ENCODE data around the gene LMNA. TPM values are rescaled to one million over a fixed set of nuclear protein-coding genes. Genes with fewer than 3 reads are reported as not detected.
A peak's percentile ranks its signal among the peaks of the same experiment; 100 is the strongest.

The LMNA gene
- total and polyA plus RNA-seq, 2 of the 4 experiments (the other 2 are of a cell fraction) = 563 to 755 TPM

GRCh38 chr1:156128308-156128653 lies 13.8 kb downstream of the LMNA start:
- Histone ChIP-seq H2BK120ac (ENCODE audit: low read depth, low read length) (peak overlapping the region; percentile 99), H3K18ac (ENCODE audit: low read depth, low read length) (peak overlapping the region; percentile 85), H3K79me1 (ENCODE audit: low read depth in 1 of 2, low read length in 2 of 2) (peaks cover 0 to 52% of the 10 kb centered on the region in 2 experiments; a peak in 2 of 4 replicates), H3K4ac (ENCODE audit: low read depth, low read length) (peak overlapping the region; percentile 100), H3K36me3 (ENCODE audit: control insufficient read depth, insufficient read depth, low read length) (peaks cover 19% of the 10 kb centered on the region), H3K4me3 (ENCODE audit: insufficient read depth, low read depth, low read length) (no peak overlapping the region), H3K14ac (replicated peaks; ENCODE audit: low read depth, low read length) (peak overlapping the region; percentile 100), H2BK20ac (ENCODE audit: low read depth, low read length) (peak overlapping the region; percentile 67; the same call in 1 of the 2 replicates), H2AK5ac (ENCODE audit: low read depth, low read length) (peak overlapping the region; percentile 100), H4K20me1 (ENCODE audit: insufficient read depth, low read length) (peaks cover 48% of the 10 kb centered on the region), H4K5ac (ENCODE audit: low read depth, low read length) (peak overlapping the region; percentile 18), H3K4me1 (ENCODE audit: control insufficient read depth, insufficient read depth, low read length) (peaks cover 49% of the 10 kb centered on the region), H3K27me3 (ENCODE audit: control insufficient read depth, insufficient read depth, low read length) (no peaks in the 10 kb centered on the region), H3K9me3 (ENCODE audit: control insufficient read depth, insufficient read depth, low read length) (no peaks in the 10 kb centered on the region), H3K56ac (ENCODE audit: extremely low read depth, insufficient read depth, low read length) (peak overlapping the region; percentile 97), H3K4me2 (ENCODE audit: low read depth, low read length) (peak overlapping the region; percentile 60), H4K91ac (ENCODE audit: insufficient read depth, low read depth, low read length) (peak overlapping the region; percentile 100), H2AFZ (replicated peaks; ENCODE audit: low read length, poor library complexity) (peak overlapping the region; percentile 6), H4K8ac (ENCODE audit: low read depth in 2 of 2, low read length in 2 of 2) (peak overlapping the region; percentile 83 to 97), H2BK15ac (ENCODE audit: low read depth, low read length) (peak overlapping the region; percentile 89; the same call in 2 of the 3 replicates), H3K23ac (ENCODE audit: low read depth, low read length) (peak overlapping the region; percentile 100), H2BK5ac (ENCODE audit: low read depth, low read length, poor library complexity, severe bottlenecking) (peak overlapping the region; percentile 97), H3K9me1 (ENCODE audit: insufficient read depth, low read length) (peaks cover 4% of the 10 kb centered on the region; the same call in 1 of the 2 replicates), H3K9ac (ENCODE audit: low read depth, low read length) (peak overlapping the region; percentile 81), H3K27ac (ENCODE audit: insufficient read depth, low read length) (peak overlapping the region; percentile 95), H2AK9ac (replicated peaks; ENCODE audit: low read depth, low read length, poor library complexity) (peak overlapping the region; percentile 99)
- ChIA-PET POLR2A (ENCODE audit: unreplicated experiment) (interaction anchor here (0.6 to 2.6 kb wide), 3 partner anchors 14 to 226 kb away, joined by 3 to 8 read pairs (median 8); partner anchors contain the start of gene LMNA), CTCF (interaction anchor here (0.9 to 4.0 kb wide), 4 partner anchors 8 to 97 kb away, joined by 3 to 64 read pairs (median 7); no protein-coding TSS in a partner anchor)
- DNase-seq = no peak
- intact Hi-C loops (cut with micrococcal nuclease) = no loop called here
- dilution Hi-C loops (cut with HindIII; ENCODE audit: low sequenced_read_pairs, unreplicated experiment) = no loop called here
- no TSS peak for BruUV-seq (replicated peaks)
- no peak for ATAC-seq (ENCODE audit: low read depth)
- TF ChIP-seq CHD1 (IDR thresholded peaks at IDR 0.05; ENCODE audit: low read depth, low read length) (peak; percentile 29; the same call in 1 of the 2 replicates), NFE2L2 (IDR thresholded peaks at IDR 0.05; ENCODE audit: low read depth, low read length) (no peak), CEBPB (IDR thresholded peaks at IDR 0.05; ENCODE audit: low read depth, low read length) (no peak), MAFK (IDR thresholded peaks at IDR 0.05; ENCODE audit: low read depth, low read length) (no peak), BHLHE40 (IDR thresholded peaks at IDR 0.05; ENCODE audit: low read depth, low read length) (no peak)
- no CpG with 5 or more reads among the region's 2 CpGs for WGBS, 2 experiments (ENCODE audit: extremely low coverage in 2 of 2, insufficient read length in 1 of 2)
- in situ Hi-C loops (cut with MboI; ENCODE audit: low sequenced_read_pairs) = no loop called here
